Spinal cord (tissue), 10 donors: ENCODE data around the gene UNC50. TPM values are rescaled to one million over a fixed set of nuclear protein-coding genes. Genes with fewer than 3 reads are reported as not detected.

Experiments used
- DNase-seq, 6 donors: peaks; one replicate each; pipeline versions ENCODE4 v3.0.0 to v3.0.0-alpha.2; 2013 to 2015; ENCODE audit warnings: low spot score in 6 of 6, low read depth in 4 of 6
- H3K27ac ChIP-seq: one replicate; pipeline ENCODE4 v1.5.1; 2013; ENCODE audit warnings: low read depth, low read length, control low read depth
- H3K27me3 ChIP-seq: one replicate; pipeline ENCODE4 v1.6.1; 2013; ENCODE audit warnings: low read length; ENCODE audit not compliant: control insufficient read depth, insufficient read depth
- H3K36me3 ChIP-seq: one replicate; pipeline ENCODE4 v1.6.1; 2013; ENCODE audit warnings: low read length; ENCODE audit not compliant: control insufficient read depth, insufficient read depth
- H3K4me1 ChIP-seq: one replicate; pipeline ENCODE4 v1.6.1; 2013; ENCODE audit warnings: low read length; ENCODE audit not compliant: control insufficient read depth, insufficient read depth
- H3K4me3 ChIP-seq: one replicate; pipeline ENCODE4 v1.5.1; 2013; ENCODE audit warnings: low read depth, low read length, control low read depth
- H3K9me3 ChIP-seq: one replicate; pipeline ENCODE4 v1.6.1; 2013; ENCODE audit warnings: low read length; ENCODE audit not compliant: control insufficient read depth, insufficient read depth
- WGBS: methylation state at CpG from one replicate; pipeline ENCODE4 v1.1.5; 2013; ENCODE audit warnings: missing lambda C conversion rate; ENCODE audit not compliant: insufficient coverage; 5-methylcytosine and 5-hydroxymethylcytosine counted together
- polyA plus RNA-seq, 2 donors: library from polyadenylated mRNA; unstranded; fragments of 120-200 nt; gene quantifications; one replicate each; pipeline ENCODE4 v1.2.1, GENCODE V29; 2013; ENCODE audit not compliant: insufficient read length in 2 of 2
- total RNA-seq, 2 donors: library from RNA; depleted of rRNA in 1 of 2; stranded (reverse); fragments of 120-200 nt in 1 of 2; fragments of >200 nt in 1 of 2; gene quantifications; one replicate each; pipeline versions ENCODE4 v1.2.3 to v1.2.4, GENCODE V29; 2013 to 2014
- donor health status: healthy.

The UNC50 gene
- total and polyA plus RNA-seq, 4 donors, result 60.7 to 66.7 (median 65.4) TPM

DNA sequence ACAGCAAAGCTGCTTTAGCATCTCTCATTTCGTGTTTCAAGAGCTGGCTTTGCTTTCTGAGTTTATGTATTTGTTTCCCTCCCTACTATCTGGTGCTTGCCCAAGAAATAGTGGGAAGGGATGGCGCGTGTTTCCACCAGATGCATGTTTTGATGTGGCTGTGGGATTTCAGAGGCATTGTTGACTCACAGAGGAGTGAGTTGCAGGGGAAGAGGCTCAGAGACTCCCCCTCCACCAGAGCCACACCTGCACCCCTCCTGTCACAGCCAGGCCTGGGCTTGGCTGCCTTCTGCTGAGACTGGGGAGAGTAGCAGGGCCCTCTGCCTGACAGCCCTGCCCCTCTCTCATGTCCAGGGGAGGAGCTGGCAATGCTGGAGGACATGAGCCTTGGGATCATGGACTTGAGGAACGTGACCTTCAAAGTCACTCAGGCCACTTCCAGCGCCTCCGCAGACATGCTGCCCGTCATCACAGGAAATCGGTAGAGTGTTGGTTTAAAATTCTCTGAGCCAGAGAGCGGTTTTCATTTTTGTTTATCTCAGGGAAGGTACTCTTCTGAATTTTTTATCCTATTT lies 43.0 kb upstream of the UNC50 start:
- Histone ChIP-seq H3K27ac (no peak overlapping the region), H3K4me3 (no peak overlapping the region), H3K27me3 (no peaks in the 10 kb centered on the region), H3K9me3 (no peaks in the 10 kb centered on the region), H3K36me3 (peaks cover 86% of the 10 kb centered on the region), H3K4me1 (no peaks in the 10 kb centered on the region)
- WGBS, result 94% methylated on average over 3 of the region's 9 CpGs
- peak in 1 of 6 donors; percentile 44 for DNase-seq

- WGBS, result 94% methylated on average over 19 of the region's 19 CpGs
- no peaks in the 10 kb centered on the region for H3K27me3 ChIP-seq
- no peak for DNase-seq
- H3K27ac ChIP-seq, result no peak overlapping the region
- H3K4me3 ChIP-seq, result no peak overlapping the region
- peaks cover 87% of the 10 kb centered on the region for H3K36me3 ChIP-seq
- H3K4me1 ChIP-seq, result no peaks in the 10 kb centered on the region
- H3K9me3 ChIP-seq, result no peaks in the 10 kb centered on the region
Observed at GRCh38 chr2:98565941-98566340, 42.4 kb upstream of the UNC50 start.

- H3K36me3 ChIP-seq, result peaks cover 98% of the 10 kb centered on the region
- WGBS, result 96% methylated on average over 4 of the region's 11 CpGs
Observed at GRCh38 chr2:98568161-98568956, 40.0 kb upstream of the UNC50 start.

DNA sequence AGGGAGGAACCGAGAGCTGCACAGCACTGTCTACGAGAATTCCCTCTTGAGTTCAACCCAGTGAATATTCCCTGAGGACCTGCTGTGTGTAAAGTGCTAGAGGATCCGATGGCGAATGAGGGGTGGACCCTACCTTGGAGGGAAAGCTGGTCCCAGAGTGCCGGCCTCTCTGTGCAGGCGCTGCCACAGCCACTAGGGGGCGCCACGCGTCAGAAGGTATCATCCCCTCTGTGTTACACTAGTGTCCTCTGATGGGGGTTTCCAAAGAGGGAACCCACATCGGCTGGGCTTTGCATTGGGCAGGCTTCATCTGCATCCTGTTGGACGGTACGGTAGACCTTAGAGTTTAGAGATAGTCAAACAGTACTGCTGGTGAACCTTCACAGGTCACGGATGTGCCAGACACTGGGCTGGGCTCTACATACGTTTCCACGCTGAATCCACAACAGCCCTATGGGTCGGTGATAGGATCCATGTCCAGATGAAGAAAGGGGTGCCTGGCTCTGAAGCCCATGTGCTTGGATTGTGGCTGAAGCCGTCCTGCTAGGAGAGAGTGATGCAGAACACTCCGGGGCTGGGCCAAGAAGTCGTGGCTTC lies 39.1 kb upstream of the UNC50 start:
- DNase-seq, result peak in 2 of 6 donors; percentile 8 to 10
- 67% methylated on average over 18 of the region's 19 CpGs for WGBS
- peaks cover 98% of the 10 kb centered on the region for H3K36me3 ChIP-seq

More at GRCh38 chr2:98568161-98568956, 40.0 kb upstream of the UNC50 start:
- H3K27ac ChIP-seq, result no peak overlapping the region
- no peaks in the 10 kb centered on the region for H3K4me1 ChIP-seq
- no peaks in the 10 kb centered on the region for H3K27me3 ChIP-seq
- H3K9me3 ChIP-seq, result no peaks in the 10 kb centered on the region
- no peak overlapping the region for H3K4me3 ChIP-seq
- DNase-seq, result no peak

DNA sequence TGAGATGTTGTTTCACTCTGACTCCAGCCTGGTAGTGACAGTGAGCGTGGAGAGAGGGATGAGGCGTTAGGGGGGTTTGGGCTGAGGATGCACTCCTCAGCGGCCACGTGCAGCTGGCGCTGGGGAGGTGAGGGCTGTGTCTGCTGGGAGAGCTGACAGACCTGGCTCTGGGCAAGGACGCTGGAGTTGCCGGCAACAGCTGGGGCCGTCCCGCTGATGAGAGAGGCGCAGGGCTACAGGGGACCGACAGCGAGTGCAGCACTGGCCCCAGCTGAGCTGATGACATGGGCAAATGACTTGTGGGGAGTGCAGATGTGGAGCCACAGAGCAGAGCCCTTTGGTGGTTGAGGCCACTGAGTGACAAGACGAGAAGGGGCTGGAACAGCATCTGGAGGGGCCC lies 38.5 kb upstream of the UNC50 start:
- Histone ChIP-seq H3K27ac (no peak overlapping the region), H3K4me1 (no peaks in the 10 kb centered on the region), H3K36me3 (peaks cover 94% of the 10 kb centered on the region), H3K27me3 (no peaks in the 10 kb centered on the region), H3K4me3 (no peak overlapping the region), H3K9me3 (no peaks in the 10 kb centered on the region)
- WGBS, result 95% methylated on average over 13 of the region's 13 CpGs
- no peak for DNase-seq

More for the DNA sequence above, 39.1 kb upstream of the UNC50 start:
- no peak overlapping the region for H3K4me3 ChIP-seq
- no peak overlapping the region for H3K27ac ChIP-seq
- no peaks in the 10 kb centered on the region for H3K4me1 ChIP-seq
- no peaks in the 10 kb centered on the region for H3K27me3 ChIP-seq
- no peaks in the 10 kb centered on the region for H3K9me3 ChIP-seq

DNA sequence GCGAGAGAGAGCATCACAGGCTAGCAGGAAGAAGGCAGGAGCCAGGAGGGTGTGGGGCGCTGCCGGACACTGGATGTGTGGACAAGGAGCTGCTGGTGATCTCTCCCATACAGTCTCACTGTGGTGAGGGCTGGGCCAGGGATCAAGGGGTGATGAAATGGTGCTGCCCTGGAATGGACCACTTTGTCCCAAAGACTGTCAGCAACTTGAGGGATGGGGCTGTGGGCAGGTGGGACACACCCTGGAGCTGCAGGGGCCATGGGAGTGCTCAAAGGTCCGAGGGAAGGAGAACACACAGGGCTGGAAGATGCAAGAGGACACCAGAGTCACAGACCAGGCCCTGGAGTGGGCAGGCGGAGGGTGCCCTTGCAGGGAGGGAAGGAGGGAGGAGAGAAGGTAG lies 38.0 kb upstream of the UNC50 start:
- peaks cover 94% of the 10 kb centered on the region for H3K36me3 ChIP-seq
- WGBS, result 96% methylated on average over 5 of the region's 5 CpGs
- no peaks in the 10 kb centered on the region for H3K27me3 ChIP-seq
- DNase-seq, result no peak
- H3K4me1 ChIP-seq, result no peaks in the 10 kb centered on the region
- H3K27ac ChIP-seq, result no peak overlapping the region
- no peaks in the 10 kb centered on the region for H3K9me3 ChIP-seq
- H3K4me3 ChIP-seq, result no peak overlapping the region

GRCh38 chr2:98571121-98571701 lies 37.2 kb upstream of the UNC50 start:
- no peak overlapping the region for H3K27ac ChIP-seq
- no peak overlapping the region for H3K4me3 ChIP-seq
- DNase-seq, result no peak
- H3K4me1 ChIP-seq, result no peaks in the 10 kb centered on the region
- H3K9me3 ChIP-seq, result no peaks in the 10 kb centered on the region
- 94% methylated on average over 12 of the region's 13 CpGs for WGBS
- peaks cover 88% of the 10 kb centered on the region for H3K36me3 ChIP-seq
- H3K27me3 ChIP-seq, result no peaks in the 10 kb centered on the region

DNA sequence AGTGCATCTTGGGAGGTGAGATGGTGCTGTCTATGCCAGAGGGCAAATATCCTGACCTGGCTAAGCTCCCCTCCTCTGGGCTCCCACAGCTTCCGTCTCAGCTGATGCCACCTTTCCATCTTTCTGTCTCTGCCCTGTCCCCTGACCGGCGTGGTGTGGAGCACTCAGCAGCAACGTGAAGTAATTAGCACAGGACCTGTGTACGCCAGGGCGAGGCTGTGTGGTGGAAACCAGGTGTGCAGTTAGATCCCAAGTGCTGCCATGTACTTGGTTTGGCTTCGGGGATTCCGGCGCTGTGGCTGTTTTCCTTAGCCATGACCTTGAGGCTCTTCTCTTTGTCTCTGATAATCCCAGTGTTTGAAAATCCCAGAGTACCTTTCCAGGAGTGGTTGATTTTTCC lies 36.6 kb upstream of the UNC50 start:
- Histone ChIP-seq H3K9me3 (no peaks in the 10 kb centered on the region), H3K27ac (no peak overlapping the region), H3K27me3 (no peaks in the 10 kb centered on the region), H3K4me1 (no peaks in the 10 kb centered on the region), H3K4me3 (no peak overlapping the region), H3K36me3 (peaks cover 88% of the 10 kb centered on the region)
- 93% methylated on average over 9 of the region's 9 CpGs for WGBS
- DNase-seq, result no peak

DNA sequence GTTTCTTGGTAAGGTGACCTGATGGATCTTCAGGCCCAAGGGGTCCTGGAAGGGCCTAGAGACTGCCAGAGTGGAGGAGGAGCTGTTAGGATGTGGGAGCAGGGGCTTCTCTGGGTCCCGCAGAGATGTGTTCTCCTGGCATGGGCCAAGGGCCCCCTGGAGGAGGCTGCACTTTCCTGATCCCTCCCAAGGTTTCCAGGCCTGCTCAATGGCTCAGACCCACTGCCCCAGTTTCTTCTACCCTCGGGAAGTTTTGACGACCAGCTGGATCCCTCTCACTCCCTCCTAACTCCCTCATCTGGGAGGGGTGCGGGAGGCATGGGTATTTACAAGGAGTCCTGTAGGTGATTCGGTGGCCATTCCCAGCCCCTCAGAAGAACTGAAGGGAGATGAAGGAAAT lies 36.2 kb upstream of the UNC50 start:
- no peak for DNase-seq
- Histone ChIP-seq H3K9me3 (no peaks in the 10 kb centered on the region), H3K4me1 (no peaks in the 10 kb centered on the region), H3K27ac (no peak overlapping the region), H3K4me3 (no peak overlapping the region), H3K36me3 (peaks cover 88% of the 10 kb centered on the region), H3K27me3 (no peaks in the 10 kb centered on the region)
- WGBS, result no CpG with 5 or more reads among the region's 5 CpGs
